Brain pericyte (primary cell): ENCODE measurements around the gene CLSTN3.

Experiments used
- DNase-seq: peaks from one replicate; pipeline ENCODE4 v3.0.0-alpha.2; 2012; ENCODE audit warnings: low read depth, low spot score

CLSTN3 gene

GRCh38 chr12:7125632-7126227, 4.4 kb upstream of the CLSTN3 start:
- no peak for DNase-seq

DNA sequence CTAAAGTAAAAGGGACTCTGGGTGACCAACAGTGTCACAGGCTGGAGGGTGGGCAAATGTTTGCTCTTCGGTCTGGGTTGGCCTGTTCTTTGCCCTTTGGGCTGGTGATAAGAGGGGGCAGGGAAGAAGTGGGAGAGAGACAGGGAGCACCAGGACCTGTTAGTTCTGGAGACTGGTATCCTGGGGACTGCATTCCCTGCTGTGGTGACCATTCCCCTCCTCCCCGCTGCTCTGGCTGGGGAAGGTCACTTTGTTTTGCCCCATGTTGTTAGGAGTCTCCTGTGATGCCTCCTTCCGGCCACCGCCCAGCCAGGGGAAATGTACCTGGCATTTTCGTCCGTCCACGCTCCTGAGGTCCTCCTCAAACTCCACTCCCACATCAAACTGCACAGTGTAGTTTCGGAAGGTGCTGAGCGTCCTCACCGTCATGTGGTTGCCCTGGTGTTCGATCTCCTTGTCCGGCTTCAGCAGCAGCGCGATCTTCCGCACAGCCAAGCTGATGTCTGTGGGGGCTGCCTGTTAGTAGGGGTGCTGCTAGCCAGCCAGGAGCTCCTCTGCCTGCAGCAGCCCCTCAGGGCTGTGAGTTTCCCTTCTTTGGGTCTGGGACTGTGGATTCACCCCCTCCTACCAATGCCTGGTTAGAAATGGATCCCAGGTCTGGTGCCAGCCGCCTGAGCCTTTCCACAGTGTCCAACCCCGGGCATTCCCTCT, 2.1 kb upstream of the CLSTN3 start:
- no peak for DNase-seq

DNA sequence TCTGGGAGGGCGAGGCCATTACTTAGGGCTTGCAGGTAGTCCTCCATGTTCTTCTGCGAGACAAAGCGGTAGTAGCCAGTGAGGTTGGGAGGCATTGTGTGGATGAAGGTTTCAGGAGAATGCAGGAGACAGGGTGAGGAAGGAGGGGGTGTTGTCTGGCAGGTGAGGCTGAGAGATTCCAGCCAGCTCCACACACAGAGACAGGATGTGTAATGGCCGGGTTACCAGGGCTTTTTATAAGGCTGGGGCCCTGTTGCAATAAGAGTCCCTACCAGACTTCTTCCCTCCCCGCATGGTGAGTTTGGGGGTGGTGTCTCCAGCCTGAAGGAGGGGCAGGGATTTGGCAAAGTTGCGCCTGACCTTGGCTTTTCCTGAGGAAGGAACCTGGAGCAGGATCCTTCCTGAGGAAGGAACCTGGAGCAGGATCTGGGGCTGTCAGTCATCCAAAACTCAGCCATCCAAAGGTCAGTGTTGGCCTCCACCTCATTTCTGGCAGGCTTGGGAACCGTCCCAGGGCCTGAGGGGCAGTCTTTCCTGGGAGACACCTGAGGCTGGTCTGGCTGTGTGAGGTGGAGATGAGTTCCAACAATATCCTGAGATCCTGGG, 1.4 kb upstream of the CLSTN3 start, which contains the start of gene RBP5:
RBP5 (minus strand) TSS at position 209 of the 606 bp plus-strand sequence; CDS start at position 95, 114 bp downstream.
- DNase-seq, result no peak

DNA sequence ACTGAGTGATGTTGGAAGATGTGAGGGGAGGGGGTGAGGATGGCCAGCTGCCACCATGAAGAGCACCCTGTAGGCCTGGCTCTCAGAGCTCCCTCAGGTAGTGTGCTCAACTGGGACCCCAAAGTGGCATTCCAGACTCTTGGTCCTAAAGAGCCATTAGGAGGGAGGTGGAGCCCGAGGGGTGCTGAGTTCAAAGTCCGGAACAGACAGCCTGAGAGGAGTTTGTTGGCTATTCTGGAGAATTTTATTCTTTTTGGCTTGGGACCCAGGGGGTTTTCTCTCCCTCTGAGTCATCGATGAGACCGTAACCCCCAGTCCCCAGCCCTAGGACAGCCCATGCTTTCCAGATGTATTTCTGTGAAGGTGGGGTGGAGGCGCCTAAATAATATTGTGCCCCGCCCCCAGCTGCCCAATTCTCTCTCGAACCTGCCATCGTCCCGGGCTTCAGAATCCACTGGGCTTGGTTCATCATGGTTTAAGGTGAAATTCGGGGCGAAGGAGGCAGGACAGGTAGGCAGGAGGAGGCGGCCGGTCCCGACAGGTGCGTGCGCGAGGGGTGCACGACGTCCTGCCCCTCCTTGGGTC, 792 bp upstream of the CLSTN3 start:
- no peak for DNase-seq

DNA sequence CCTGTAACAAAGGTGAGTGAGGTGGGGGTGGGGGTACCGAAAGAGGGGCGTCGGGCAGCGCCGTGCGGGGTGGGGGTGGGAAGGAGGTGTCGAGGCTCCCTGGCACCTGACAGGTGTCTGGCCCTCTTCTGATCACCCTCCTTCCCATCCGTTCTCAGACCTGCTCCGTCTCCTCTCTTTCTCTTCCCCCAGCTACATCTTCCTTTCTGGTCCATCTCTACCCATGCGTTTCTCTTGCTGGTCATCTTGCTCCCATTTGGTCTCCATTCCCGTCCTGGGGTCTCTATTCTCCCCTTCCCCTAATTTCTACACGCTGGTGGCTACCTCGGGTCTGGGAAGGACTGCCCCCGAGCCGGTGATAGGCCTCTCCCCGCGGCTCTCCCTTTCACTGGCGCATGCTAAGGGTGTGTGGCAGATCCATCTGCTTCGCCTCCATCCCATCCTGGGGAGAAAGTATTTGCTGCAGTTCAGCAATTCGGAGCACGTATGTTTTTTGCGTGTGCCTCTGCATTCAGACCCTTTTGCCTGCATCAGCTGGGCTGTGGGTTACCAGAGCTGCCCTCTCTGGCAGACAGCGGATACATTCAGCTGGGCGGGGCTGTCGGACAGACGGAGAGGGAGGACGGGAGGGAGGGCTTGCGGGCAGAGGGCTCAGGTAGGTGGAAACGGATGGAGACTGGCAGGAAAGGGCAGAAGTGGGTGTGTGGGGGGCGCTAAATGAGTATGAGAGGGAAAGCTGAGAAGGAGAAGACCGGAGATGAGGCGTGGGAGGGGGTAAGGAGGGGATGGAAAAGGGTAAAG, 730 bp downstream of the CLSTN3 start:
- no peak for DNase-seq

- DNase-seq, result no peak
Observed at GRCh38 chr12:7131502-7131866, 1.3 kb downstream of the CLSTN3 start.

- DNase-seq, result no peak
Observed at GRCh38 chr12:7134396-7135166, 4.4 kb downstream of the CLSTN3 start.

DNA sequence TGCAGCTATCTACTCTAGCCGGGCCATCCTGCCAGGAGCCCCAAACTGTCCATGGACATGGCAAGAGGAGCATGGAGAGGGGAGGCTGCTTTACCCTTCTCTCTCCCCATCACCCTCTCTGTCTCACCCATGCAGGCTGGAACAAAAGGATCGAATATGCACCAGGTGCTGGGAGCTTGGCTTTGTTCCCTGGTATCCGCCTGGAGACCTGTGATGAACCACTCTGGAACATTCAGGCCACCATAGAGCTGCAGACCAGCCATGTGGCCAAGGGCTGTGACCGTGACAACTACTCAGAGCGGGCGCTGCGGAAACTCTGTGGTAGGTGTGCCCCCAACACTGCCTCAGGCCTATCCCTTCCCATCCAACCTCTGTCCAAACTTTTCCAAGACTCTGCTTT, 5.9 kb downstream of the CLSTN3 start:
- no peak for DNase-seq

GRCh38 chr12:7136676-7137075, 6.5 kb downstream of the CLSTN3 start:
- no peak for DNase-seq

DNA sequence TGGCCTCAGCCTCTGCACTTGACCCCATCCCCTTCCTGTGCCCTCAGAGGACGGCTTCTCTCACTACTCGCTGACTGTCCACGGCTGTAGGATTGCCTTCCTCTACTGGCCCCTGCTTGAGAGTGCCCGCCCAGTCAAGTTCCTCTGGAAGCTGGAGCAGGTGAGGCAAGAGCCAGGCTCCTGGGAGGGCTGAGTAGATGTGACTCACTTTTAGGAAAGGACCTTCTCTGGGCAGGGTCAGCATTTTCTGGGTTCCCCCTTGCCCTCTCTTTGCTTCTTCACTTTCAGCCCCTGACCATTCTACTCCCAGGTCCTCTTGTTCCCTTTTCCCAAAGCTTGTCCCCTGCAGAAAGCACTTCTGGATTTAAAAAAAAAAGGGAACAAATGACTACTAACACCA, 7.7 kb downstream of the CLSTN3 start:
- no peak for DNase-seq

DNA sequence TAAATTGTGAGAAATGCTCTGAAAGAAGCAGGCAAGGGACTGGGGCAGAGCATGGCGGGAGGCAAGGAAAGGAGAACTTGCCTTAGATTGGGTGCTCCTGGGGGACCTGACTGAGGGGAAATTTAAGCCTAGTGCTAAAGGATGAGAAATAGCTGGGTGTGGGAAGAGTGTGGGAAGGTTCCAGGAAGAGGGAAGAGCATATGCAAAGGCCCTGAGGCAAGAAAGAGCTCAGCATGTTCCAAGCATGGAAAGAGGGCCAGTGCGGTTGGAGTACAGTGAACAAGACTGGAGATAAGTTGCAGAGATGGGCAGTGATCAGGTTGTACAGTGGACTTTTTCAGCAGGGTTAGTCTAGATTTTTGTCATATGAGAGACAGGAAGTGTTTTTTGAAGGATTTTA, 9.0 kb downstream of the CLSTN3 start:
- no peak for DNase-seq

GRCh38 chr12:7141351-7142005, 11.3 kb downstream of the CLSTN3 start:
- DNase-seq, result no peak

- DNase-seq, result no peak
Observed at GRCh38 chr12:7142056-7142644, 12.0 kb downstream of the CLSTN3 start.

DNA sequence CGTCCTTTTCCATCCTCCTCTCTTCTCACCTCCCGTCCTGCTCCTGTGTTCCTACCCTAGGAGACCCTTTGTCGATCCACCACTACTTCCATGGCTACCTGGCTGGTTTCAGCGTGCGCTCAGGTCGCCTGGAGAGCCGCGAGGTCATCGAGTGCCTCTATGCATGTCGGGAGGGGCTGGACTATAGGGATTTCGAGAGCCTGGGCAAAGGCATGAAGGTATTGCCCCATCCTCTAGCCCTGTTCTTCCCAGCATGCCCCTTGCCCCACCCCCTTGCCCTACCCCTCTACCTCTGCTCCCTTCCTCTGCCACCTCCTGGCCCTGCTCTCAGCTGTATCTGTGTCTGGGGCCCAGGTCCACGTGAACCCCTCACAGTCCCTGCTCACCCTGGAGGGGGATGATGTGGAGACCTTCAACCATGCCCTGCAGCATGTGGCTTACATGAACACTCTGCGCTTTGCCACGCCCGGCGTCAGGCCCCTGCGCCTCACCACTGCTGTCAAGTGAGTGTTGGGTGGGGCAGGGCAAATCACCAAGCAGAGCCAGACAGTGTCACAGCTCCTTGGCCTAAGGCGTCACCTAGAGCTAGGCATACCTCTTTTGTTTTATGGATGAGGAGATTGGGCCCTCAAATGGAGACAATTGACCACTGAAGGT, 12.8 kb downstream of the CLSTN3 start:
- DNase-seq, result no peak

GRCh38 chr12:7143564-7143963, 13.4 kb downstream of the CLSTN3 start:
- no peak for DNase-seq

DNA sequence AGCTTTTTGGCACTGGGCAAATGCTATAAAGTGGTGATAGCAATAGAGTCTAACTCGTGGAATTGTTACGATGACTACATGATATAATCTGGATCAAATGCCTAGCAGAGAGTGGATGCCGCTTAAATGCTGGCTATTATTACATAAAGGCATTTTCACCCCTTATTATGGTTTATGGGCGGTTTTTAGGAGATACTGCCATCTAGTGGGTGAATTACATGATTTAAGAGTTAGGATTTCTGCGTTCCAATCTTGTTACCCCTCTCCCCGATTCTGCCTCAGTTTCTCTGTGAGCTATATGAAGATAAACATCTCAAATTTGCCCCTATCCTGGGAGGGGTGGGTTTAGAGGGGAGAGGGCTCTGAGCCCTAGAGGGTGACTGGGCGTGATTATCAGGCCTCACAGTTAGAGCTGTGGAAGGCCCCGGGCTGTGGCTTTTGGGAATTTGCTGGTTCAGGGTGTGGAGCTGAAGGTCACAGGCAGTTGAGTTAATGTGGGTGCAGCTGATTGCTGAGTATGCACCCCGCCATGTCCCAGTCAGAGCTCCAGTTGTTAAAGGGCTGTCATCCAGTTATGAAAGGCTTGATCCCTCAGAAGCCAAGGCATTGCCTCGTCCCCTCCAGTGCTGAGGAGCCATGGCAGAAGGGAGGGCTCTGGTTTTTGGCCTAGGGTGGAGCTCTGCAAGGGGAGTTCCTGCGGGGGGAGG, 14.4 kb downstream of the CLSTN3 start:
- no peak for DNase-seq

DNA sequence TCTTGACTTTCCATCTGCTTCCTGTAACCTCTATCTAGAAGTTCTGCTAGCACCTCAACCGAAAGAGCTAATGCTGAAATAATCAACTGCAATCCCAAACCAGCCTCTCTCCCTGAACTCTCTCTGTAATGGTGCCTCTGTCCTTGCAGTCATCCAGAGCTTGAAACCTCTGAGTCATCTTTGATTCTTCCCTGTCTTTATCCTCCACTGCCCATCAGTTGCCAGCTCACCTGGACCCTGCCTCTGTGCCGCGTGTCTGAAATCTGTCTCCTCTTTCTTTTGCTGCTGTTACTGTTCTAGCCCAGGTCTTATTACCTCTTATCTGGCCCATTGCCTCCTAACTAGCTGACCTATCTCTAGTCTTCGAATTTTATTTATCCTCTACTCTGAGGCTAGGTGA, 15.5 kb downstream of the CLSTN3 start:
- DNase-seq, result no peak

DNA sequence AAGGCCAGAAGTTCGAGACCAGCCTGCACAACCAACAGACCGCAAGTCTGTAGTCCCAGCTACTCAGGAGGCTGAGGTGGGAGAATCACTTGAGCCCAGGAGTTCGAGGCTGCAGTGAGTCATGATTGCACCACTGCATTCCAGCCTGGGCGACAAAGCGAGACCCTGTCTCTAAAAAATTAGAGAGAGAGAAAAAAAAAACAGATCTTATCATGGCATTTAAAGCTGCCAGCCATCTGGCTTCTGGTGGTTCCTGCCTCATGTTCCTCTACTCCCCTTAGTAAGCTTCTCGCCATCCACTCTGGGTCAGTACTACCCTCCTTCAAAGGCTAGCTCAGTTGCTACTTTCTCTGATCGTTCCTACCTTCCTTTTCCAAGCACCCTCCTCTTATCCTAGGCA, 16.1 kb downstream of the CLSTN3 start:
- DNase-seq, result no peak

GRCh38 chr12:7146906-7147305, 16.7 kb downstream of the CLSTN3 start:
- DNase-seq, result no peak
